HuH-7 (cell line): Measurements from ENCODE around the gene DGKQ.
"Not testable (repeated sequence)": the region's sequence is repeated elsewhere in the genome, so short reads cannot be mapped to it uniquely, and the experiment has no call there.

ENCODE experiments used
- DNase-seq: peaks from one replicate; pipeline ENCODE4 v3.0.0; 2011; ENCODE audit warnings: low spot score

The DGKQ gene

GRCh38 chr4:1010395-1011021 is 37.1 kb upstream of the DGKQ start:
- no peak for DNase-seq

- no peak for DNase-seq
Observed at GRCh38 chr4:1009542-1010394, 36.4 kb upstream of the DGKQ start.

- DNase-seq = no peak
Observed at GRCh38 chr4:1008840-1009541, 35.6 kb upstream of the DGKQ start.

- DNase-seq = no peak
Observed at GRCh38 chr4:1006856-1007255, 33.5 kb upstream of the DGKQ start.

GRCh38 chr4:1004557-1005485 is 31.5 kb upstream of the DGKQ start:
- no peak for DNase-seq

GRCh38 chr4:1004071-1004418 is 30.7 kb upstream of the DGKQ start:
- DNase-seq = no peak

GRCh38 chr4:1003271-1004070 is 30.1 kb upstream of the DGKQ start:
- no peak for DNase-seq

- no peak for DNase-seq
Observed at GRCh38 chr4:1002631-1003251, 29.4 kb upstream of the DGKQ start.

- no peak for DNase-seq
Observed at GRCh38 chr4:1002131-1002630, 28.8 kb upstream of the DGKQ start.

- no peak for DNase-seq
Observed at GRCh38 chr4:1001561-1002130, 28.3 kb upstream of the DGKQ start.

GRCh38 chr4:1000686-1001260 is 27.4 kb upstream of the DGKQ start:
- DNase-seq = no peak

- DNase-seq = no peak
Observed at GRCh38 chr4:999882-1000425, 26.6 kb upstream of the DGKQ start.

- not testable (repeated sequence) for DNase-seq
Observed at GRCh38 chr4:999240-999863, 26.0 kb upstream of the DGKQ start.

GRCh38 chr4:998096-998691 is 24.8 kb upstream of the DGKQ start:
- DNase-seq = no peak

GRCh38 chr4:997375-998071 is 24.2 kb upstream of the DGKQ start:
- DNase-seq = no peak

- no peak for DNase-seq
Observed at GRCh38 chr4:996997-997374, 23.6 kb upstream of the DGKQ start.

- no peak for DNase-seq
Observed at GRCh38 chr4:996030-996996, 22.9 kb upstream of the DGKQ start.
